Endodermal cell (in vitro differentiated cells): Measurements from ENCODE around the gene ITPRIPL2. TPM values are rescaled to one million over a fixed set of nuclear protein-coding genes. Genes with fewer than 3 reads are reported as not detected.

Experiments
- DNase-seq: peaks from one replicate; pipeline ENCODE4 v3.0.0-alpha.2; 2017
- H3K27ac ChIP-seq: 2 replicates; pipeline ENCODE4 v1.5.1; 2013; ENCODE audit warnings: mild to moderate bottlenecking, low read depth, low read length, moderate library complexity
- H3K27me3 ChIP-seq: 2 replicates; pipeline ENCODE4 v1.6.1; 2013; ENCODE audit warnings: mild to moderate bottlenecking, low read length, moderate library complexity; ENCODE audit not compliant: insufficient read depth, control insufficient read depth, poor library complexity, severe bottlenecking
- H3K36me3 ChIP-seq: 2 replicates; pipeline ENCODE4 v1.7.0; 2013; ENCODE audit warnings: mild to moderate bottlenecking, low read length, moderate library complexity; ENCODE audit not compliant: control insufficient read depth, insufficient read depth
- H3K4me1 ChIP-seq: one replicate; pipeline ENCODE4 v1.7.0; 2013; ENCODE audit warnings: low read length; ENCODE audit not compliant: control insufficient read depth, insufficient read depth
- H3K4me3 ChIP-seq: 2 replicates; pipeline ENCODE4 v1.5.1; 2013; ENCODE audit warnings: mild to moderate bottlenecking, low read length, moderate library complexity
- H3K9ac ChIP-seq: 2 replicates; pipeline ENCODE4 v1.6.1; 2013; ENCODE audit warnings: mild to moderate bottlenecking, low read length, moderate library complexity; ENCODE audit not compliant: poor library complexity, severe bottlenecking; ENCODE audit errors: extremely low read depth
- H3K9me3 ChIP-seq: 2 replicates; pipeline ENCODE4 v1.6.1; 2013; ENCODE audit warnings: mild to moderate bottlenecking, low read length, moderate library complexity; ENCODE audit not compliant: control insufficient read depth
- H3K27ac Mint-ChIP-seq: 2 replicates; pipeline ENCODE4 v1.8.0; 2020; ENCODE audit warnings: mixed read lengths
- H3K27me3 Mint-ChIP-seq: 2 replicates; pipeline ENCODE4 v1.8.0; 2021; ENCODE audit warnings: mild to moderate bottlenecking, mixed read lengths; ENCODE audit not compliant: insufficient read depth
- H3K36me3 Mint-ChIP-seq: 2 replicates; pipeline ENCODE4 v1.8.0; 2020; ENCODE audit warnings: low read depth, mixed read lengths
- H3K4me1 Mint-ChIP-seq: 2 replicates; pipeline ENCODE4 v1.8.0; 2020; ENCODE audit warnings: mixed read lengths
- H3K4me3 Mint-ChIP-seq: 2 replicates; pipeline ENCODE4 v1.8.0; 2020; ENCODE audit warnings: mild to moderate bottlenecking, moderate library complexity, mixed read lengths
- H3K9me3 Mint-ChIP-seq: 2 replicates; pipeline ENCODE4 v1.8.0; 2020; ENCODE audit warnings: mild to moderate bottlenecking, mixed read lengths
- WGBS, 2 experiments: methylation state at CpG; one replicate each; pipeline versions ENCODE4 v1.1.5 to v1.1.7; 2013; ENCODE audit warnings: missing lambda C conversion rate in 2 of 2, mixed read lengths in 1 of 2; ENCODE audit not compliant: insufficient coverage in 1 of 2, insufficient read length in 1 of 2; 5-methylcytosine and 5-hydroxymethylcytosine counted together
- total RNA-seq, 2 donors: library from RNA; stranded (reverse); fragmentation: NEBNext Ultra II Directional in 1 of 2; extraction: Animal tissue kit (Norgen Biotek cat#: 25700) in 1 of 2; gene quantifications; 2 replicates in 1 of 2; 3 replicates in 1 of 2; pipeline ENCODE4 v1.2.1, GENCODE V29; 2021
- TF ChIP-seq, protein P1 (sequence below): fragments of 200-600 bp; sonication (generic); conservative IDR thresholded peaks from 2 replicates; pipeline ENCODE4 v1.5.0; 2021; ENCODE audit warnings: antibody characterized with exemption, mild to moderate bottlenecking

The ITPRIPL2 gene
- total RNA-seq, 2 donors from 2014 or later: 13.4 to 19.3 TPM

DNA sequence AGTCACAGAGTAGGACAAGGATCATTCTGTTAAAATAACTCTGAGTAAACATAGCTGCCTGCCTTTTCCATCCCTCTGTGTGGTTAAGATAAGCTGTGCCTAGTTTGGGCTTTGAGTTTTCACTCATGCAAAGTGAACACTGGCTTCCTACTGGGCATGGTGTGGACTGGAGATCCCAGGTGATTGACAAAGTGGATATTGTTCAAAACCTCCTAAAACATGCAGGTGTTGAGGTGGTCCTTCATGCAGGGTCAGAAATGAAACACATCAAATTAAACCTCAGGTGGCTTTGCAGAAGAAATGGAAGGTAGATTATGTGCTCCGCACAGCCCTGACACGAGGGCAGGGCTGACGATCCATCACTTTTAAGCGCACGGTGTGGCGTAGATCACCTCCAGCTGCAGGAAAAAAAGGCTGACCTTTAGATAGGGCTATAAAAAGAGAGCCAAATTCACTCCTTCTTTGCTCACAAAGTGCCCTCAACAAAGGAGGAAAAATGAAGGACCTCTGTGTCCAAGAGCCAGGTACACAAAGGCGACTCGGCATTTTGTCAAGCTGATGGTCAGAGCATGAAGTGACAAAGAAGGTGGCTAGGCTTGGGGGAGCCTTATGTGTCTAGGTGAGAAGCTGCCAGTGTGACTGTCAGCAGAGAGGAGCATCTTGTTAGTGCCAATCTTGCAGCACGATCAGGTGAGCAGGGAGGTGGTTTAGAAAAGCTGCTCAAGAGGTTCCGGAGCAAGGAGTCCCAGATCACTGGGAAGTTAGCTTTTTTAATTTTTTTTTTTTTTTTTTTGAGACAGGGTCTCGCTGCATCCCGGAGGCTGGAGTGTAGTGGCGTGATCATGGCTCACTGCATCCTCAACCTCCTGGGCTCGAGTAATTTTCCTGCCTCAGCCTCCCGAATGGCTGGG lies 19.9 kb upstream of the ITPRIPL2 start:
- Histone ChIP-seq H3K9me3 (peaks cover 7% of the 10 kb centered on the region), H3K4me3 (no peak overlapping the region), H3K4me1 (no peaks in the 10 kb centered on the region), H3K27ac (no peak overlapping the region), H3K9ac (no peak overlapping the region), H3K27me3 (no peaks in the 10 kb centered on the region), H3K36me3 (no peaks in the 10 kb centered on the region)
- TF ChIP-seq, protein P1, sequence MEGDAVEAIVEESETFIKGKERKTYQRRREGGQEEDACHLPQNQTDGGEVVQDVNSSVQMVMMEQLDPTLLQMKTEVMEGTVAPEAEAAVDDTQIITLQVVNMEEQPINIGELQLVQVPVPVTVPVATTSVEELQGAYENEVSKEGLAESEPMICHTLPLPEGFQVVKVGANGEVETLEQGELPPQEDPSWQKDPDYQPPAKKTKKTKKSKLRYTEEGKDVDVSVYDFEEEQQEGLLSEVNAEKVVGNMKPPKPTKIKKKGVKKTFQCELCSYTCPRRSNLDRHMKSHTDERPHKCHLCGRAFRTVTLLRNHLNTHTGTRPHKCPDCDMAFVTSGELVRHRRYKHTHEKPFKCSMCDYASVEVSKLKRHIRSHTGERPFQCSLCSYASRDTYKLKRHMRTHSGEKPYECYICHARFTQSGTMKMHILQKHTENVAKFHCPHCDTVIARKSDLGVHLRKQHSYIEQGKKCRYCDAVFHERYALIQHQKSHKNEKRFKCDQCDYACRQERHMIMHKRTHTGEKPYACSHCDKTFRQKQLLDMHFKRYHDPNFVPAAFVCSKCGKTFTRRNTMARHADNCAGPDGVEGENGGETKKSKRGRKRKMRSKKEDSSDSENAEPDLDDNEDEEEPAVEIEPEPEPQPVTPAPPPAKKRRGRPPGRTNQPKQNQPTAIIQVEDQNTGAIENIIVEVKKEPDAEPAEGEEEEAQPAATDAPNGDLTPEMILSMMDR: no peak
- no peak overlapping the region for H3K4me3 Mint-ChIP-seq
- peaks cover 8% of the 10 kb centered on the region for H3K4me1 Mint-ChIP-seq
- DNase-seq: peak; percentile 44
- peaks cover 6% of the 10 kb centered on the region for H3K9me3 Mint-ChIP-seq
- H3K27ac Mint-ChIP-seq: no peak overlapping the region
- H3K27me3 Mint-ChIP-seq: no peaks in the 10 kb centered on the region
- no peaks in the 10 kb centered on the region for H3K36me3 Mint-ChIP-seq
- WGBS, 2 experiments: 83 to 86% methylated on average over 11 to 15 of the region's 15 CpGs

GRCh38 chr16:19094542-19095365 lies 19.0 kb upstream of the ITPRIPL2 start:
- Histone ChIP-seq H3K36me3 (no peaks in the 10 kb centered on the region), H3K27me3 (no peaks in the 10 kb centered on the region), H3K4me1 (no peaks in the 10 kb centered on the region), H3K27ac (no peak overlapping the region), H3K4me3 (no peak overlapping the region), H3K9me3 (peaks cover 7% of the 10 kb centered on the region), H3K9ac (no peak overlapping the region)
- WGBS, 2 experiments: 92 to 93% methylated on average over 8 to 11 of the region's 11 CpGs
- Mint-ChIP-seq H3K9me3 (peaks cover 6% of the 10 kb centered on the region), H3K27me3 (no peaks in the 10 kb centered on the region), H3K4me1 (peaks cover 8% of the 10 kb centered on the region), H3K27ac (no peak overlapping the region), H3K4me3 (no peak overlapping the region), H3K36me3 (no peaks in the 10 kb centered on the region)
- peak; percentile 30 for DNase-seq
- TF ChIP-seq, protein P1: peak; percentile 39

DNA sequence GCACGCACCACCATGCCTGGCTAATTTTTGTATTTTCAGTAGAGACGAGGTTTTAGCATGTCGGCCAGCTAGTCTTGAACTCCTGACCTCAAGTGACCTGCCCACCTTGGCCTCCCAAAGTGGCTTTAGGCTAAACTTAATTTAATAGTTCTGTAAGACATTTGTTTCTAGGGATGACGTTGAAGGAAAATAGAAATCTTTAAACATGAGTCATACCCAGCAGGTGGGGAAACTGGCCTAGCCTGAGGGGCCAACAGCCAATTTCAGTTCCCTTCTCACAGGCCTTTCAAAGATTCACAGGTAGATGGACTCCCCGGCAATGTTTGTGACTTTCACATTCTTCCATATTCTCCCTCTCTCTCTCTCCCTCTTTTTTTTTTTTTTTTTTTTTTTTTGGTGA lies 18.1 kb upstream of the ITPRIPL2 start:
- H3K27ac ChIP-seq: no peak overlapping the region
- no peaks in the 10 kb centered on the region for H3K36me3 ChIP-seq
- no peaks in the 10 kb centered on the region for H3K27me3 ChIP-seq
- WGBS, 2 experiments: 84 to 88% methylated on average over 3 to 5 of the region's 5 CpGs
- H3K36me3 Mint-ChIP-seq: no peaks in the 10 kb centered on the region
- H3K27me3 Mint-ChIP-seq: no peaks in the 10 kb centered on the region
- no peak overlapping the region for H3K4me3 ChIP-seq
- H3K9ac ChIP-seq: no peak overlapping the region
- TF ChIP-seq, protein P1: no peak
- peaks cover 8% of the 10 kb centered on the region for H3K4me1 Mint-ChIP-seq
- no peaks in the 10 kb centered on the region for H3K4me1 ChIP-seq
- H3K4me3 Mint-ChIP-seq: no peak overlapping the region
- no peak overlapping the region for H3K27ac Mint-ChIP-seq
- DNase-seq: peak; percentile 72
- H3K9me3 Mint-ChIP-seq: peaks cover 6% of the 10 kb centered on the region
- peaks cover 7% of the 10 kb centered on the region for H3K9me3 ChIP-seq
